Osteoblast (primary cell): ENCODE measurements around the gene RANBP1. TPM values are rescaled to one million over a fixed set of nuclear protein-coding genes. Genes with fewer than 3 reads are reported as not detected.
A peak's percentile ranks its signal among the peaks of the same experiment; 100 is the strongest.

Experiments
- DNase-seq: peaks from one replicate; pipeline ENCODE4 v3.0.0; 2011; ENCODE audit warnings: low spot score, mixed read lengths; ENCODE audit not compliant: insufficient read length; ENCODE audit errors: missing footprints
- H2AFZ ChIP-seq: 2 replicates; pipeline ENCODE4 v1.6.0; 2011; ENCODE audit warnings: mild to moderate bottlenecking, low read length
- H3K27ac ChIP-seq: 2 replicates; pipeline ENCODE4 v1.5.1; 2011; ENCODE audit warnings: mild to moderate bottlenecking, low read depth, low read length, moderate library complexity
- H3K27me3 ChIP-seq: 2 replicates; pipeline ENCODE4 v1.6.0; 2012; ENCODE audit warnings: mild to moderate bottlenecking, control low read depth, inconsistent platforms, low read length, moderate library complexity; ENCODE audit not compliant: insufficient read depth
- H3K36me3 ChIP-seq: 2 replicates; pipeline ENCODE4 v1.5.1; 2011; ENCODE audit warnings: mild to moderate bottlenecking, low read length, control low read depth, moderate library complexity; ENCODE audit not compliant: insufficient read depth
- H3K4me1 ChIP-seq: 2 replicates; pipeline ENCODE4 v1.5.1; 2011; ENCODE audit warnings: mild to moderate bottlenecking, low read length, control low read depth, moderate library complexity; ENCODE audit not compliant: insufficient read depth
- H3K4me2 ChIP-seq: 2 replicates; pipeline ENCODE4 v1.6.0; 2011; ENCODE audit warnings: mild to moderate bottlenecking, low read length; ENCODE audit not compliant: insufficient read depth
- H3K4me3 ChIP-seq: fragments of 200-600 bp; sonication (generic); 3 replicates; pipeline ENCODE4 v1.5.1; 2012; ENCODE audit warnings: mild to moderate bottlenecking, low read length, inconsistent platforms; ENCODE audit not compliant: insufficient read depth
- H3K79me2 ChIP-seq: 2 replicates; pipeline ENCODE4 v1.6.0; 2012; ENCODE audit warnings: mild to moderate bottlenecking, low read length, control low read depth, inconsistent platforms; ENCODE audit not compliant: insufficient read depth
- H3K9me3 ChIP-seq: 2 replicates; pipeline ENCODE4 v1.5.1; 2011; ENCODE audit warnings: low read depth, low read length, control low read depth
- H4K20me1 ChIP-seq: 2 replicates; pipeline ENCODE4 v1.6.0; 2012; ENCODE audit warnings: mild to moderate bottlenecking, low read length, control low read depth; ENCODE audit not compliant: insufficient read depth
- total RNA-seq: library from RNA; depleted of rRNA; stranded (reverse); fragments of >200 nt; gene quantifications from 2 replicates; pipeline ENCODE4 v1.2.3, GENCODE V29; 2012
- TF ChIP-seq, protein P1 (sequence below): IDR thresholded peaks from 2 replicates; pipeline ENCODE4 v1.5.1; 2011; ENCODE audit warnings: mild to moderate bottlenecking, low read depth, low read length, moderate library complexity; ENCODE audit errors: extremely low read depth

The RANBP1 gene
- total RNA-seq, 1 donor, result 85.8 TPM

DNA sequence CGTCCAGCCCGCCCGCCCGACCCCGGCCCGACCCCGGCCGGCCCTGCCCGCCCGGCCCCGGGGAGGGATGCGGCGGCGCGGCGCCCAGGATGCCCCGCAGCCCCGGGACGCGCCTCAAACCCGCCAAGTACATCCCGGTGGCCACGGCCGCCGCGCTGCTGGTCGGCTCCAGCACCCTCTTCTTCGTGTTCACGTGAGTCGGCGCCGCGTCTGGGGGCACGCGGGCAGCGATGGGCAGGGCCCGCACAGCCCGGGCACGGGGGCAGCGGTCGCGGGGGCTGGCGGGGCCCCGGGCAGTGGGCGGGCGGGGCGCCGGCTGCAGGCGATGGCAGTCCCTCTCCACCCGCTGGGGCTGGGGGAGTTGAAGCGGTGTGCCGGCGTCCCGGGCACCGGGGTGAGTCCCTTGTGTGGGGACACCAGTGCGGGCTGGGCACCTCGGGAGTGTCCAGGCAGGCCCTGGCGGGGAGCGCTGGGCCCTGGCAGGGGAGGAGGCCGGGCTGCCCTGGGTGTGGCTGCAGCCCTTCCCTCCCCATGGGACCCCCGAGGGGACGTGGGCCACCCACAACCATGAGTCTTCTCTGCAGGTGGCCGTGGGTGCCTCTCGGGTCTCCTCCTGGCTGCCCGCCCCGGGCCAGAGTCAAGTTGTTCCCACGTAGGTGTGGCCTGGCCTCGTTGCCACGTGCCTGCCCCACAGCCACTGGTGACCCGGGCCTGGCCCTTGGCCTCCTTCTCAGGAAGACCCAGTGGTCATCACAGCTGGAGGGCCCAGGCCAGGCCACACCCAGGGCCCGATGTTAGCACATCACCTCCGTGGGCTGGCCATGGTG is 16.2 kb downstream of the RANBP1 start:
- Histone ChIP-seq H3K4me2 (peak overlapping the region; percentile 88), H3K4me1 (peaks cover 10% of the 10 kb centered on the region), H4K20me1 (peaks cover 40% of the 10 kb centered on the region), H3K36me3 (peaks cover 9% of the 10 kb centered on the region), H3K9me3 (no peaks in the 10 kb centered on the region), H3K27ac (peak overlapping the region; percentile 37), H3K27me3 (no peaks in the 10 kb centered on the region), H3K79me2 (peaks cover 52% of the 10 kb centered on the region), H2AFZ (no peak overlapping the region), H3K4me3 (peak overlapping the region; percentile 82)
- TF ChIP-seq, protein P1, sequence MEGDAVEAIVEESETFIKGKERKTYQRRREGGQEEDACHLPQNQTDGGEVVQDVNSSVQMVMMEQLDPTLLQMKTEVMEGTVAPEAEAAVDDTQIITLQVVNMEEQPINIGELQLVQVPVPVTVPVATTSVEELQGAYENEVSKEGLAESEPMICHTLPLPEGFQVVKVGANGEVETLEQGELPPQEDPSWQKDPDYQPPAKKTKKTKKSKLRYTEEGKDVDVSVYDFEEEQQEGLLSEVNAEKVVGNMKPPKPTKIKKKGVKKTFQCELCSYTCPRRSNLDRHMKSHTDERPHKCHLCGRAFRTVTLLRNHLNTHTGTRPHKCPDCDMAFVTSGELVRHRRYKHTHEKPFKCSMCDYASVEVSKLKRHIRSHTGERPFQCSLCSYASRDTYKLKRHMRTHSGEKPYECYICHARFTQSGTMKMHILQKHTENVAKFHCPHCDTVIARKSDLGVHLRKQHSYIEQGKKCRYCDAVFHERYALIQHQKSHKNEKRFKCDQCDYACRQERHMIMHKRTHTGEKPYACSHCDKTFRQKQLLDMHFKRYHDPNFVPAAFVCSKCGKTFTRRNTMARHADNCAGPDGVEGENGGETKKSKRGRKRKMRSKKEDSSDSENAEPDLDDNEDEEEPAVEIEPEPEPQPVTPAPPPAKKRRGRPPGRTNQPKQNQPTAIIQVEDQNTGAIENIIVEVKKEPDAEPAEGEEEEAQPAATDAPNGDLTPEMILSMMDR, result no peak
- peak; percentile 94 for DNase-seq

DNA sequence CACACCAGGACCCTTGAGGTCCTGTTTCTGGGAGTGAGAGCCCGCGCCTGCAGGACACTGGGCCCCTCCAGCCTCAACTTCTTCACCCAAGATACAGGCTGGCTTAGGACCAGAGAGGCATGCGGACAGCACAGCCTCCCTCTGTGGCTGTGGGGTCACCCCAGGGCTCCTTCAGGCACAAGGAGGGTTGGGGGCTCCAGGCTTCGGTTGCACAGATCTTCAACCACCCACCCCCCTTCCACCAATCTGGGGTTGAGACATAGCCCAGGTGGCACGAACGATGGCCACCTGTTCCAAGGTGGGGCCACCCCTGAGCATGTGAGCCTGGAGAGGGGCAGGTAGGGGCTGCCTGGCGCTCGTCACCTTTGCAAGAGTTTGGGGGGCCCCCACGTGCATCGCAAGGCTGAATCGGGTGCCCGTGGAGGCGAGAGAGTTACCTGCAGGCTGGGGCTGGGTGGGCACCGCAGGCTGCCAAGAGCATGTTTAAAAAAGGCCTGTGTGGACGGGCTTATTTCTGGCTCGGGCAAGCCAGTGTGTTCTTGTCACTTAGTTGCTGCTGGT is 16.9 kb downstream of the RANBP1 start:
- Histone ChIP-seq H2AFZ (no peak overlapping the region), H3K4me3 (peak overlapping the region; percentile 82), H3K27ac (peak overlapping the region; percentile 37), H3K27me3 (no peaks in the 10 kb centered on the region), H4K20me1 (peaks cover 47% of the 10 kb centered on the region), H3K4me2 (peak overlapping the region; percentile 88), H3K9me3 (no peaks in the 10 kb centered on the region), H3K36me3 (peaks cover 2% of the 10 kb centered on the region), H3K79me2 (peaks cover 59% of the 10 kb centered on the region), H3K4me1 (peaks cover 12% of the 10 kb centered on the region)
- DNase-seq, result no peak
- TF ChIP-seq, protein P1, result no peak

DNA sequence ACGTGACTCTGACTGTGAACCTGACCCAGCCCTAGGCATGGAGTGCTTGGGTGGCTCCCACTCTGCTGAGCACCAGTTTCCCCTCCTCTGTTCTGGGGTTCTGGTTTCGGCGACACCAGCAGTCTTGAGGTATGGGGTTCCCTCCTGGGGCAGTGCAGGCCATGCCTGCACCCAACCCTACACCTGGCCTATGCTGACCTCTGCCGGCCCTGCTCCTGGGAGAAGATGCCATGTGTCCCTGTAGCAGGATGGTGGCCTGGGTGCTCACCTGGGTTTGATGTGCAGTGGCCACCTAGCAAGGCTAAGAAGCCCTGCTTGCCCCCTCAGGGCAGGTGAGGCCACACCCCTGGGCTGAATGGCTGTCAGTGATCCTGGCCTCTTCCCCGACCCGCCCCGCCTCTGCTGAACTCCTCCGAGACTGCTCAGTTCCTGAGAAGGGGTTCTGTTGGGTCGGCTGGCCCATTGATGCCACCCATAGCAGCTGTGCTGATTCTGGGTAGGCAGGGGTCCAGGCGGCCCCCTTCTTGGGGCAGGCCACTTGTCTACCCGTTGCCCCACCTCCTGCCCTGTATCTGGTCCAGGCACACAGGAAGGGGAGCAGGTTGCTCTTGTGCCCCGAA is 18.1 kb downstream of the RANBP1 start:
- Histone ChIP-seq H3K27ac (no peak overlapping the region), H3K9me3 (no peaks in the 10 kb centered on the region), H3K27me3 (no peaks in the 10 kb centered on the region), H3K4me2 (no peak overlapping the region), H4K20me1 (peaks cover 54% of the 10 kb centered on the region), H3K36me3 (no peaks in the 10 kb centered on the region), H3K4me1 (peaks cover 19% of the 10 kb centered on the region), H3K79me2 (peaks cover 70% of the 10 kb centered on the region), H3K4me3 (no peak overlapping the region), H2AFZ (no peak overlapping the region)
- DNase-seq, result no peak
- TF ChIP-seq, protein P1, result no peak

DNA sequence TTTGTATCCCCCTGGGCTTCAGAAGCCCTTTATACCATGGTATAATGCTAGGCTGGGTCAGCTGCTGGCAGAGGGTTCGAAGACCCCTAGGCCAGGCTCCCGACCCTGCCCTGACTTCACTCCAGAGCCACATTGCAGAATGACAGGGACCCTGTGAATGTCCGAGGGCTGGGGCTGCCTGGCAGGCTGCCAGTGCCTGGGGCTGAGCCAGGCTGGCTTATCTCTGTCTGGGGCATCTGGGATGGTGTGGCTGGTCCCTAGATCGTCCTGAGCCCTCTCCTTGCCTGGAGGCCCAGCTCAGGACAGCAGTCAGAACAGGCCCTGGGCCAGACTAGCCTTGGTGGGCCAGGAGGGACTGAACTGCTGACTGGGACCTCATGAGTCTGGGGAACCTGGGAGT is 19.4 kb downstream of the RANBP1 start:
- no peaks in the 10 kb centered on the region for H3K27me3 ChIP-seq
- peaks cover 83% of the 10 kb centered on the region for H3K79me2 ChIP-seq
- no peak overlapping the region for H3K4me3 ChIP-seq
- H3K9me3 ChIP-seq, result no peaks in the 10 kb centered on the region
- no peak overlapping the region for H3K27ac ChIP-seq
- H3K4me1 ChIP-seq, result peaks cover 19% of the 10 kb centered on the region
- no peak overlapping the region for H2AFZ ChIP-seq
- no peak for DNase-seq
- peaks cover 5% of the 10 kb centered on the region for H3K36me3 ChIP-seq
- H4K20me1 ChIP-seq, result peaks cover 54% of the 10 kb centered on the region
- no peak overlapping the region for H3K4me2 ChIP-seq
- TF ChIP-seq, protein P1, result no peak
